Epithelial cell of umbilical artery (primary cell): Measurements from ENCODE around the gene TERB2. TPM values are rescaled to one million over a fixed set of nuclear protein-coding genes. Genes with fewer than 3 reads are reported as not detected.

Source experiments
- total RNA-seq: library from RNA; depleted of rRNA; stranded (reverse); fragments of >200 nt; gene quantifications from 2 replicates; pipeline ENCODE4 v1.2.3, GENCODE V29; 2014

Gene TERB2
- not detected in 2 replicates for total RNA-seq

DNA sequence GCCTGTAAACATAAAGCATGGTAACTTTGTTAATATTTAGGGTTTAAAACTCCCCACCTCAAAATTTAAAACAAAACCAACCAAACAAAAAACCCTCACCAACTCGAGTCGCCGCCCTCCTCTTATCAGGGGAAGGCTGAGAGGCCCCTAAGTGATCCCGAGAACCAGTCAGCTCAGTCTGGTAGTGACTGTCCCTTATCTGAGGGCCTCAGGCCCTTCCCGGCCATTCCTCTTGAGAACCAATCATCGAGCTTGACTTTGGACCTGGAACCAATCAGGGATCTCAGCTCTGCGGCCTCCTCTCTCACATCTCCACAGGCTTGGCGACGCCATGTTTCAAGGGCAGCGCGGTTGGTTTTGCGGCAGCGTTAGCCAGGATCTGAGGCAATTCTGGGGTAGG is at the start of gene TERB2:
Gene TERB2 (plus strand): TSS at position 300 of the 400 bp plus-strand sequence. CDS start 32 bp downstream, at position 332.

GRCh38 chr15:45022871-45023658 is 66.6 kb downstream of the TERB2 start, which contains the start of gene SORD:
TSS of gene SORD (plus strand) at chr15:45023195. CDS start at chr15:45023284, 89 bp downstream.

Other genes starting within 250 kb of the TERB2 start
- under 0.01 and 0.76 TPM in 2 replicates for gene PATL2, start 245.4 kb upstream of the TERB2 start, total RNA-seq
- gene B2M, start 245.2 kb upstream of the TERB2 start, total RNA-seq, result 1,506 and 2,841 TPM in 2 replicates
- 7.1 and 34.3 TPM in 2 replicates for gene TRIM69, start 220.2 kb upstream of the TERB2 start, total RNA-seq
- gene SORD, start 66.5 kb downstream of the TERB2 start, total RNA-seq, result 13.0 and 15.5 TPM in 2 replicates
- gene DUOX2, start 157.5 kb downstream of the TERB2 start, total RNA-seq, result not detected in 2 replicates
- not detected in 2 replicates for gene DUOXA2, start 157.6 kb downstream of the TERB2 start, total RNA-seq
- gene DUOXA1, start 173.2 kb downstream of the TERB2 start, total RNA-seq, result not detected in 2 replicates
- gene DUOX1, start 173.3 kb downstream of the TERB2 start, total RNA-seq, result not detected in 2 replicates
- 0.61 and 2.6 TPM in 2 replicates for gene SHF, start 231.3 kb downstream of the TERB2 start, total RNA-seq